GM18907 (cell line): Measurements from ENCODE around the gene TUBGCP6.
A peak's percentile ranks its signal among the peaks of the same experiment; 100 is the strongest.

Experiments used
- ATAC-seq: cut with Tn5 transposase; IDR thresholded peaks from one replicate; pipeline ENCODE4 v1.9.1; 2021; ENCODE audit warnings: mild to moderate bottlenecking, moderate library complexity; ENCODE audit not compliant: unreplicated experiment

Gene TUBGCP6

GRCh38 chr22:50198624-50199017, 46.2 kb downstream of the TUBGCP6 start:
- no peak for ATAC-seq

- no peak for ATAC-seq
Observed at GRCh38 chr22:50197856-50198623, 46.8 kb downstream of the TUBGCP6 start.

GRCh38 chr22:50197000-50197800, 47.6 kb downstream of the TUBGCP6 start:
- no peak for ATAC-seq

- no peak for ATAC-seq
Observed at GRCh38 chr22:50196256-50196655, 48.6 kb downstream of the TUBGCP6 start.

GRCh38 chr22:50194037-50194805, 50.6 kb downstream of the TUBGCP6 start:
- ATAC-seq = no peak

- ATAC-seq = no peak
Observed at GRCh38 chr22:50193621-50194020, 51.2 kb downstream of the TUBGCP6 start.

DNA sequence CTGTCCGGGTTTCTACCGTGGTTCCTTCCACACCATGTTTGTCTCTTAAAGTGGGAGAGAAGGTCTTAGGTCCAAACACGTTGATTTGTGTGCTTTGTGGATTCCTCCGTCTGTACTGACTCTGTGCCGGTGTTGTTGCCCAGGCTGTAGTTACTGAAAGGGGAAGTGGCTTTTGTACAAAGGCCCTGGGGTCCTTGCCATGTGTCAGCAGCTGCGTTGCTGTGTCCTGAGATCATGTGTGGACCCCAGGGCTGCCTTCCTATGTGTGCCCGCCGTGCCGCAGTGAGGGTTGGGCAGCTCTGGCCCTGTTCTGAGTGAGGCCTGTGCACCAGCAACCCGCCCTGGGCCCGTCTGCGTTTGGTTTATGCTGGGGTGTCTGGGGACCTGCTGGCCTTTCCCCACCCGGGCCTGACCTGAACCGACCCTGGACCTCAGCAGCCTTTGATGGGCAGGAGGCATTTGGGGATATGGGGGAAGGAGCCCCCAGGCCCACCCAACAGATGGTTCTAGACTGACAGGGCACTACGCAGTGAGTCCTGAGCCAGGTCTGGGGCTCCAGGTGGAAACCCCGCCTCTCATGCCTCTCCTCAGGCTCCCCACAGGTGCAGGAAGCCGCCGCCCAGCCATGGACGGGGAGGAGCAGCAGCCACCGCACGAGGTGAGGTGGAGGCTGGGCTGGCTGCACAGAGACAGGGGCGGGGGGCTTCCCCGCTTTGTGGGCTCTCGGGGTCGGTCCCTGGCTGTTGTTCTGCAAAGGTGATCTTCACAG, 52.2 kb downstream of the TUBGCP6 start:
- ATAC-seq = no peak

DNA sequence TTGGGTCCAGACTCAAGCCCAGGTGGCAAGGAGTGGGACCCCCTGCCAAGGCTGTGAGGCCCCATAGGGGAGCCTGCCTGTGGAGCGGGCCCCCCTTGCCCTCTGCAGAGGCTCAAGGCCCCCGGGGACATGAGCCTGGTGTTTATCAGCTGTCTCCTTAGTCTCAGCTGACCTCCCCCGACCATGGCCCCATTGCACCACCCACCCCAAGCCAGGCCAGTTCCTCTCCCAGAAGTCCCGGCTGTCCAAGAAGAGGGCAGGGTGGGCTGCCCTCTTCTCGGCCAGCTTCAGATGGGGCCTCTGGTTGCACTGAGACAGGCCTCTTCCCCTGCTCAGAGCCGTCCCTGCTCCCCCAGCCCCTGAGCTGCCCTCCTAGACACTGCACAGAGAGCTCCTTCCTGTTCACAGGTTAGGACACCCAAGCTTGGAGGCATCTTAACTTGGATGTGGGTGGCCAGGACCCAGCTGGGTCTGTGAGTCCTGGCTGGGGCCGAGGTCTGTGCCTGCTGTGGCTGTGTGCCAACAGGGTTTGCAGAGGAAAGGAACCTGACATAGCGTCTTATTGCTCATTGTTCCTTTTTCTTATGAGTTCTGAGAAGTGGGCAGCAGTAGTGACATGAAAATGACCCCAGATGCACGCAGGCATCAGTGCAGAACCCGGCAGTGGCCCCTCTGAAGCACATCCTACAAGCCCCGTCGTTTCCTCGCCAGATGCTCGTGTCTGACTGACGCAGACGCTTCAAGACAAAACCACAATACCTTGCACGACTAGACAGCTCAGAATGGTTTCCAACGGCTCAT, 53.7 kb downstream of the TUBGCP6 start:
- ATAC-seq = peak; percentile 19

DNA sequence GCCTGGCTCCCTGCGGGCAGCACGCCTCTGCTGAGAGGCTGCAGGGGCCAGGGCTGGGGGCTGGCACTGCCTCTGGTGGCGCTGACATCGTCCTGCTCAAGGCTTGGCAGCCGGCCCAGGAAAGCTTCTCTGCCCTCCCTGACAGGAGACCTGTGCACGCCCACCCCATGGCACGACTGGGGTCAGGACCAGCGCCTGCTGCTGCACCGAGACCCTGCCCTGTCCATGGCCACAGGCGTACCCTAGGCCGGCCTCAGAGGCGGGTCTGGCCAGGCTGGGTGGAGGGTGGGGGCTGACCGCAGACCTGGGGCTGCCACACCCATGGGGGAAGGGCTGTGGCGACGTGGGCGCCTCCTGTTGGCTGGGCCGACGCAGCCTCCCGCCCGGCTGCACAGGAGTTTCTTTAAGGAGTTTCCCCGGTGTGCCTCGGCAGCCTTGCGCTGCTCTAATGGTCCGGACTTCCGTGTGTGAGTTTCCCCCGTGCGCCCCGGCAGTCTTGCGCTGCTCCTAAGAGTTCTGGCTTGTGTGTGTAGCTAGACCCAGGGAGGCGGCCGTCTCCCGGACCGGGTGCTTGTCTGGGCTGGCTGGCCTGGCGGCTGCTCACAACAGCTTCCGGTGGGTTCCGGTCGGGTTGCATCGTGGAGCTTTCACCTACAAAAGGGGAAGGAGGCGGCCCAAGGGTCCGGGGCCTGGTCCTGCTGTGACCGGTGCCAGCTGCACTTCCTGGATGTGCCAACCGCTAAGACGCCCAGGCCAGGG, 54.5 kb downstream of the TUBGCP6 start:
- peak; percentile 47 for ATAC-seq

DNA sequence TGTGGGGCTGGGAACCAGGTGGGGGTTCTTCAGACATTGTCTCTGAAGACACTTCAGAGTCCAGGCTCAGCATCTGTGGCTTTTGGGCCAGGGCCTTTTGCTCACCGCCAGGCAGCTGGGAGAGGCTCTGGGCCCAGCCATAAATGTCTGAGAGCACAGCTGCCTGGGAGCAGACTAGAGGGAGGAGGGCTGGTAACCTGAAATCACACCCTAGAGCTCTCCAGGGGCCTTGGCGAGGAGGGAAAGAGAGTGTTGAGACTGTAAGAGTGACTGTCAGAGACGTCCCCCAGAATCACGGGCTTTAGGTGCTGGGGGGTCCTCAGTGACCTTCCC, 55.0 kb downstream of the TUBGCP6 start:
- peak; percentile 0 for ATAC-seq

DNA sequence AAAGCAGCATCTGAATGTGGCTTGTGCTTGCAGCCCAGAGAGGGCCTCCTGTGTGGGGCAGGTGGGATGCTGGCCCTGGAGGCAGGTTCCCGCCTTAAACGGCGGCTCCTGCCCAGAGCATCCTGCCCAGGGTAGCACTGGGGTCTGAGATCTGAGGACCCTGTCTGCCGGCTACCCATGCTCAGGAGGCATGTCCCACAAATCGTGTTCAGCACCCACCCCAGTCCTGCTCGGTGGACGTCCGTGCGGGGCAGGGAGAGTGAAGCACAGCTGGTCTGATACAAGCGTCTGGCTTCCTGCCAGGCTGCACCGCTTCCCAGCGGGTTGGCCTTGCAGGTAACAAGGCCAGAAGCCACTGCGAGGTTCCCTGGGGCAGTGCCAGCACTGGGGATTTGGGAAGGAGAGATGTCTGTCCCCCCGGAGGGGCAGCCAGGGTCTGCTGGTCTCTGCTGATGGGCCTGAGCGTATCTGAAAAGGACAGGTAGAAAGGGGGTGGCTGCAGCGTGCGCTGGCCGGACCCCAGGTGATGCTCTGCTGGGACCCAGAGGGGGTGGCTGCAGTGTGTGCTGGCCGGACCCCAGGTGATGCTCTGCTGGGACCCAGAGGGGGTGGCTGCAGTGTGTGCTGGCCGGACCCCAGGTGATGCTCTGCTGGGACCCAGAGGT, 55.5 kb downstream of the TUBGCP6 start:
- no peak for ATAC-seq

DNA sequence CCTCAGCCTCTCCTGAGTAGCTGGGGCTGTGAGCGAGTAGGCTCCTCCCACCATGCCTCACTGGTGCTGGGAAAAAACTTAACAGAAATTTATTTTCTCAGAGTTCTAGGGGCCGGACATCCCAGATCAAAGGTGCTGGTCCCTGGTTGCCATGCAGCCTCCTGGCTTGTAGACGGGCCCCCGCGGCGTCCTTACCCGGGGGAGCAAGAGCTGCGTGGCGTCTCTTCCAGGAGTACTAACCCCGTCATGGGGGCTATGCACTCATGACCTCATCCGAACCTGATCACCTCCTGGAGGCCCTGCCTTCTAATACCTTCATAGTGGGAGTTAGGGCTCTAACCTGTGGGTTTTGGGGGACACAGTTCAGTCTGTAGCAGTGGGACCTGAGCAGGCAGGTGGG, 56.5 kb downstream of the TUBGCP6 start:
- ATAC-seq = no peak

GRCh38 chr22:50186761-50187523, 57.9 kb downstream of the TUBGCP6 start:
- ATAC-seq = no peak

GRCh38 chr22:50186181-50186714, 58.6 kb downstream of the TUBGCP6 start:
- no peak for ATAC-seq

DNA sequence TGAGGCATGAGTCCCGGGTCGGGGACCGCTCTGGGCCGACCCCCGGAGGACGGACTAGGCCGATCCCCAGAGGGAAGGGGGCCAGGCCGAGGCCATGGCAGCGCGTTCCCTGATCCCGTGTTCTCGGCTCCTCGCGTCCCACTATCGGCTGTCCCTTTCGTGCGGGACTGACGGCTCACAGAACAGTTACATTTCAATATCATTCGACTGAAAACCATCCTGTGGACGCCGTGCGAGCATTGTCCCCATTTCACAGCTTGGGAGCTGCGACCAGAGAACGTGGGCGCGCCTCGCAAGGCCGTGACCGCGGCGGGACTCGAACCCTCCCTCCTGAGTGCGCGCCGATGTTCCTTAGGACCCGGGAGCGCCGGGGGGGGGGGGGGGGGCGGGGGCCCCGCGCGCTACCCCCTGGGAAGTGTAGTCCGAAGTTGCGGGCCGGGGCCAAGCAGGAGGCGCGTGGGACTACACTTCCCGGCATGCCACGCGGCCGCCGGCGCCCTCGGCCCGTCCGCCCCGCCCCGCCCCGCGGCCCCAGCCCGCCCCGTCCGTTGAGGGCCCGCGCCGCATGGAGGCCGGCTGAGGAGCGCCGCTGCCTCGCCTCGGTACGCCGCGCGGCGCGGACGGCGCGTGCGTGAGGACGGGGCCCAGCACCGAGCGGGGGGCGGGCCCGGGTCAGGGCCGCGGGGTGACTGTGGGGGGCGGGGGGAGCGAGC, 59.3 kb downstream of the TUBGCP6 start, which contains the start of gene TRABD:
TRABD (plus strand) TSS at position 539 of the 713 bp plus-strand sequence. CDS start 7,148 bp downstream, outside the sequence.
- ATAC-seq = no peak

- ATAC-seq = no peak
Observed at GRCh38 chr22:50184902-50185374, 59.9 kb downstream of the TUBGCP6 start.
